ENCODE results near the gene ZNF532. TPM values are rescaled to one million over a fixed set of nuclear protein-coding genes. Genes with fewer than 3 reads are reported as not detected.

ZNF532 gene
- total RNA-seq, 1 experiment from 2014 or later = 16.6 TPM

GRCh38 chr18:58947136-58947732 lies 82.6 kb downstream of the ZNF532 start:
- DNase-seq (ENCODE audit: low read depth) = no peak

- DNase-seq (ENCODE audit: low read depth) = no peak
These were observed 84.4 kb downstream of the ZNF532 start for GRCh38 chr18:58949031-58949430.

- no peak for DNase-seq (ENCODE audit: low read depth)
These were observed 87.5 kb downstream of the ZNF532 start for GRCh38 chr18:58951986-58952702.

- no peak for DNase-seq (ENCODE audit: low read depth)
These were observed 88.2 kb downstream of the ZNF532 start for GRCh38 chr18:58952858-58953257.

GRCh38 chr18:58953627-58954026 lies 89.0 kb downstream of the ZNF532 start:
- DNase-seq (ENCODE audit: low read depth) = peak; percentile 15

GRCh38 chr18:58955001-58955400 lies 90.3 kb downstream of the ZNF532 start:
- DNase-seq (ENCODE audit: low read depth) = no peak

- DNase-seq (ENCODE audit: low read depth) = no peak
These were observed 91.1 kb downstream of the ZNF532 start for GRCh38 chr18:58955738-58956137.

- no peak for DNase-seq (ENCODE audit: low read depth)
These were observed 94.0 kb downstream of the ZNF532 start for GRCh38 chr18:58958628-58959027.

- no peak for DNase-seq (ENCODE audit: low read depth)
These were observed 95.8 kb downstream of the ZNF532 start for GRCh38 chr18:58960508-58960907.

- DNase-seq (ENCODE audit: low read depth) = no peak
These were observed 96.5 kb downstream of the ZNF532 start for GRCh38 chr18:58960946-58961722.

- no peak for DNase-seq (ENCODE audit: low read depth)
These were observed 97.7 kb downstream of the ZNF532 start for GRCh38 chr18:58962336-58962735.

- DNase-seq (ENCODE audit: low read depth) = no peak
These were observed 100.8 kb downstream of the ZNF532 start for GRCh38 chr18:58965291-58966004.

GRCh38 chr18:58966005-58966677 lies 101.5 kb downstream of the ZNF532 start:
- no peak for DNase-seq (ENCODE audit: low read depth)

- no peak for DNase-seq (ENCODE audit: low read depth)
These were observed 102.0 kb downstream of the ZNF532 start for GRCh38 chr18:58966704-58967103.

GRCh38 chr18:58967751-58968254 lies 103.1 kb downstream of the ZNF532 start:
- DNase-seq (ENCODE audit: low read depth) = no peak

GRCh38 chr18:58970943-58971790 lies 106.5 kb downstream of the ZNF532 start:
- no peak for DNase-seq (ENCODE audit: low read depth)

GRCh38 chr18:58975296-58975695 lies 110.6 kb downstream of the ZNF532 start:
- no peak for DNase-seq (ENCODE audit: low read depth)

- DNase-seq (ENCODE audit: low read depth) = no peak
These were observed 111.1 kb downstream of the ZNF532 start for GRCh38 chr18:58975781-58976180.

- DNase-seq (ENCODE audit: low read depth) = no peak
These were observed 112.5 kb downstream of the ZNF532 start for GRCh38 chr18:58977223-58977622.

GRCh38 chr18:58977801-58978200 lies 113.1 kb downstream of the ZNF532 start:
- no peak for DNase-seq (ENCODE audit: low read depth)
